B cell (primary cell): ENCODE results near the gene KBTBD12. TPM values are rescaled to one million over a fixed set of nuclear protein-coding genes. Genes with fewer than 3 reads are reported as not detected.

ENCODE experiments used
- ATAC-seq: fragments of 200-7000 bp; cut with Tn5 transposase; one replicate; pipeline ENCODE4 v1.10.0; 2021; ENCODE audit warnings: low read depth, mild to moderate bottlenecking, moderate number of reproducible peaks, moderate library complexity
- CTCF ChIA-PET: fragments of 350-600 bp; sonication (Branson Sonifier 250); formaldehyde crosslinking; loops from one replicate; lab custom pipeline; 2021; ENCODE audit warnings: antibody characterized with exemption, inconsistent platforms; lab: Charles Lee
- POLR2A ChIA-PET: fragments of 350-600 bp; sonication (Branson Sonifier 250); formaldehyde crosslinking; loops from one replicate; lab custom pipeline; 2021; ENCODE audit warnings: antibody characterized with exemption; lab: Charles Lee
- DNase-seq: peaks from one replicate; pipeline ENCODE4 v3.0.0; 2013
- H2AFZ ChIP-seq: 2 replicates; pipeline ENCODE4 v1.6.1; 2012; ENCODE audit warnings: mild to moderate bottlenecking, low read depth, low read length; ENCODE audit not compliant: insufficient read depth, poor library complexity, severe bottlenecking
- H3K27ac ChIP-seq, 2 donors: 1 replicate in 1 of 2; 2 replicates in 1 of 2; pipeline ENCODE4 v1.5.1; 2012 to 2013; ENCODE audit warnings: low read length in 2 of 2, mild to moderate bottlenecking in 2 of 2, moderate library complexity in 1 of 2
- H3K27me3 ChIP-seq, 4 experiments: fragments of 200-600 bp in 1 of 4; sonication (generic) in 1 of 4; replicated peaks in 1 of 4; 1 replicate in 2 of 4; 2 replicates in 2 of 4; pipeline versions ENCODE4 v1.6.1 to v1.7.0; 2013 to 2016; ENCODE audit warnings: low read length in 3 of 4, mild to moderate bottlenecking in 2 of 4, mixed read lengths in 1 of 4, moderate library complexity in 1 of 4; ENCODE audit not compliant: insufficient read depth in 4 of 4, control insufficient read depth in 3 of 4; ENCODE audit errors: control extremely low read depth in 1 of 4
- H3K36me3 ChIP-seq, 2 experiments: replicated peaks in 1 of 2; 1 replicate in 1 of 2; 2 replicates in 1 of 2; pipeline versions ENCODE4 v1.6.1 to v1.7.1; 2013; ENCODE audit warnings: low read length in 1 of 2; ENCODE audit not compliant: insufficient read depth in 2 of 2, control insufficient read depth in 1 of 2; ENCODE audit errors: control extremely low read depth in 1 of 2, extremely low read depth in 1 of 2
- H3K4me1 ChIP-seq, 2 donors: fragments of 200-600 bp in 1 of 2; sonication (generic) in 1 of 2; 1 replicate in 1 of 2; 2 replicates in 1 of 2; pipeline versions ENCODE4 v1.5.1 to v1.6.1; 2013 to 2017; ENCODE audit warnings: low read length in 2 of 2; ENCODE audit not compliant: control insufficient read depth in 2 of 2, insufficient read depth in 2 of 2
- H3K4me2 ChIP-seq: replicated peaks from 2 replicates; pipeline ENCODE3; 2012; ENCODE audit warnings: mild to moderate bottlenecking, low read depth, low read length; ENCODE audit not compliant: poor library complexity, severe bottlenecking
- H3K4me3 ChIP-seq, 5 experiments: fragments of 200-600 bp in 1 of 5; sonication (generic) in 1 of 5; 1 replicate in 3 of 5; 2 replicates in 2 of 5; pipeline versions ENCODE4 v1.5.1 to v1.7.0; 2011 to 2016; ENCODE audit warnings: low read length in 4 of 5, mild to moderate bottlenecking in 4 of 5, low read depth in 2 of 5, control low read depth in 1 of 5, moderate library complexity in 1 of 5; ENCODE audit not compliant: insufficient read depth in 1 of 5; ENCODE audit errors: control extremely low read depth in 1 of 5, extremely low read depth in 1 of 5
- H3K79me2 ChIP-seq: fragments of 200-600 bp; sonication (generic); one replicate; pipeline ENCODE4 v1.6.0; 2016; ENCODE audit warnings: low read length; ENCODE audit not compliant: control insufficient read depth, insufficient read depth
- H3K9ac ChIP-seq: fragments of 200-600 bp; sonication (generic); 2 replicates; pipeline ENCODE4 v1.6.1; 2017; ENCODE audit warnings: mild to moderate bottlenecking, low read length, moderate library complexity
- H3K9me3 ChIP-seq, 3 donors: one replicate each; pipeline versions ENCODE4 v1.6.1 to v1.7.1; 2013; ENCODE audit warnings: low read length in 2 of 3; ENCODE audit not compliant: control insufficient read depth in 2 of 3, insufficient read depth in 1 of 3; ENCODE audit errors: control extremely low read depth in 1 of 3
- H4K20me1 ChIP-seq: 2 replicates; pipeline ENCODE4 v1.6.0; 2012; ENCODE audit warnings: mild to moderate bottlenecking, low read length; ENCODE audit not compliant: insufficient read depth, control insufficient read depth, poor library complexity, severe bottlenecking
- H3K27ac Mint-ChIP-seq: one replicate; pipeline ENCODE4 v1.8.0; 2021; ENCODE audit warnings: mixed read lengths
- H3K27me3 Mint-ChIP-seq: one replicate; pipeline ENCODE4 v1.8.0; 2021; ENCODE audit warnings: mixed read lengths
- H3K4me1 Mint-ChIP-seq: one replicate; pipeline ENCODE4 v1.8.0; 2021; ENCODE audit warnings: mixed read lengths
- H3K4me3 Mint-ChIP-seq: one replicate; pipeline ENCODE4 v1.8.0; 2021; ENCODE audit warnings: mixed read lengths
- H3K9me3 Mint-ChIP-seq: one replicate; pipeline ENCODE4 v1.8.0; 2022; ENCODE audit warnings: mixed read lengths; ENCODE audit not compliant: insufficient read depth
- EZH2 ChIP-seq: IDR thresholded peaks from 2 replicates; pipeline ENCODE4 v1.6.1; 2012; ENCODE audit warnings: borderline replicate concordance, low read depth, mild to moderate bottlenecking, moderate library complexity, low read length; ENCODE audit not compliant: insufficient read depth, poor library complexity, severe bottlenecking
- WGBS: methylation state at CpG from one replicate; pipeline ENCODE4 v1.1.5; 2013; ENCODE audit warnings: missing lambda C conversion rate; ENCODE audit not compliant: insufficient coverage; 5-methylcytosine and 5-hydroxymethylcytosine counted together
- intact Hi-C: fragments of 100-400 bp; cut with micrococcal nuclease; formaldehyde crosslinking; loops from one replicate; pipeline ENCODE4 v1.10.0; 2022
- polyA plus RNA-seq: library from polyadenylated mRNA; depleted of rRNA; stranded (reverse); fragments of >200 nt; gene quantifications from 2 replicates; pipeline ENCODE4 v1.2.3, GENCODE V29; 2012
- total RNA-seq, 2 donors: library from RNA; stranded (reverse); fragments of 120-200 nt in 1 of 2; gene quantifications; 1 replicate in 1 of 2; 2 replicates in 1 of 2; pipeline versions ENCODE4 v1.2.3 to v1.2.4, GENCODE V29; 2013 to 2022
- TF ChIP-seq, protein P1 (sequence below): fragments of 200-600 bp; IDR thresholded peaks from one replicate; pipeline ENCODE4 v1.8.0; 2022; ENCODE audit warnings: antibody characterized with exemption, mild to moderate bottlenecking

The KBTBD12 gene
- total and polyA plus RNA-seq, 2 donors (not counting 1 experiment from before 2014, with no cell fraction given): 0.22 TPM; not detected in 1

DNA sequence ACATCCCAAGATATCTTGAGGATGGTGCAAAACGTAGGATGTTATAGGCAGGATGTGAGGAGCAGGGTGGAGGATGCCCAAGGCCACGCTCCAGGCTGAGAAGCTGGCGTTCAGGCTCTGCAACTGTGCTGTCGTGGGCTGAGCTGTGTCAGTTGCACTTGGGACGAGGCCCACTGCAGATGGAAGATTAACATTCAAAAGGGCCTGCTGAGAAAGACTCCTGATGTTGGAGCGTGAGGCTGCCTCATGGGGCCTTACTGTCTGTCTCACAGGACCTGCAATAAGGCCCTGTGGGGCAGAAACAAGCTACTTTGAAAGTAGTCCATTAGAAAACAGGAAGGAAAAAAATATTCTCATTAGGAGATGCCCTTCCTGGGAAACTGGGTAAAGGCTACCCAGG is 76.6 kb downstream of the KBTBD12 start:
- no peaks in the 10 kb centered on the region for H4K20me1 ChIP-seq
- ChIA-PET CTCF (no interaction called here), POLR2A (no interaction called here)
- H3K36me3 ChIP-seq: no peaks in the 10 kb centered on the region
- DNase-seq: no peak
- H3K9me3 Mint-ChIP-seq: no peaks in the 10 kb centered on the region
- H2AFZ ChIP-seq: no peak overlapping the region
- H3K27me3 Mint-ChIP-seq: no peaks in the 10 kb centered on the region
- 90% methylated on average over 6 of the region's 6 CpGs for WGBS
- H3K4me3 Mint-ChIP-seq: no peak overlapping the region
- H3K4me2 ChIP-seq: no peak overlapping the region
- no peak for ATAC-seq
- TF ChIP-seq EZH2: no peak
- TF ChIP-seq, protein P1, sequence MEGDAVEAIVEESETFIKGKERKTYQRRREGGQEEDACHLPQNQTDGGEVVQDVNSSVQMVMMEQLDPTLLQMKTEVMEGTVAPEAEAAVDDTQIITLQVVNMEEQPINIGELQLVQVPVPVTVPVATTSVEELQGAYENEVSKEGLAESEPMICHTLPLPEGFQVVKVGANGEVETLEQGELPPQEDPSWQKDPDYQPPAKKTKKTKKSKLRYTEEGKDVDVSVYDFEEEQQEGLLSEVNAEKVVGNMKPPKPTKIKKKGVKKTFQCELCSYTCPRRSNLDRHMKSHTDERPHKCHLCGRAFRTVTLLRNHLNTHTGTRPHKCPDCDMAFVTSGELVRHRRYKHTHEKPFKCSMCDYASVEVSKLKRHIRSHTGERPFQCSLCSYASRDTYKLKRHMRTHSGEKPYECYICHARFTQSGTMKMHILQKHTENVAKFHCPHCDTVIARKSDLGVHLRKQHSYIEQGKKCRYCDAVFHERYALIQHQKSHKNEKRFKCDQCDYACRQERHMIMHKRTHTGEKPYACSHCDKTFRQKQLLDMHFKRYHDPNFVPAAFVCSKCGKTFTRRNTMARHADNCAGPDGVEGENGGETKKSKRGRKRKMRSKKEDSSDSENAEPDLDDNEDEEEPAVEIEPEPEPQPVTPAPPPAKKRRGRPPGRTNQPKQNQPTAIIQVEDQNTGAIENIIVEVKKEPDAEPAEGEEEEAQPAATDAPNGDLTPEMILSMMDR: no peak
- H3K79me2 ChIP-seq: no peaks in the 10 kb centered on the region
- intact Hi-C loops: no loop called here
- no peak overlapping the region for H3K27ac Mint-ChIP-seq
- H3K4me1 Mint-ChIP-seq: no peaks in the 10 kb centered on the region
- H3K27me3 ChIP-seq: no peaks in the 10 kb centered on the region
- no peak overlapping the region for H3K4me3 ChIP-seq
- H3K27ac ChIP-seq: no peak overlapping the region
- H3K9me3 ChIP-seq: no peaks in the 10 kb centered on the region
- no peaks in the 10 kb centered on the region for H3K4me1 ChIP-seq
- no peak overlapping the region for H3K9ac ChIP-seq

DNA sequence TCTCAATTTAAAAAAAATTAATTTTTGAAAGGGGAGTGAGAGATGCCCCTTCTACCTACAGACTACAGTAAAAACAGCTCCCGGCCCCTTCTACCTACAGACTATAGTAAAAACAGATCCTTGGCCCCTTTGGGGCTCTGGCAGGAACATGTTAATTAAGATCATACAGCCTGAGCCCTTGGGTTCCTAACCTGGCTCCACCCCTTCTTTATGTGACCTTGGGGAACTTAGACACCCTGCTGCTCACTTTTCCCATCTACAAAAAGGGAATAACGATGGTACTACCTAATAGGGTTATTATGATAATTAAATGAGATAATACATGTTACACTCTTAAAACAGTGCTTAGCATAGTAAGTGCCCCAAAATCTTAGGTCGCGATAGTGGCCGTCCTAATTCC is 77.1 kb downstream of the KBTBD12 start:
- Mint-ChIP-seq H3K4me3 (no peak overlapping the region), H3K9me3 (no peaks in the 10 kb centered on the region), H3K27me3 (peaks cover under 1% of the 10 kb centered on the region), H3K27ac (no peak overlapping the region), H3K4me1 (no peaks in the 10 kb centered on the region)
- Histone ChIP-seq H4K20me1 (no peaks in the 10 kb centered on the region), H3K4me1 (no peaks in the 10 kb centered on the region), H3K79me2 (no peaks in the 10 kb centered on the region), H3K4me3 (no peak overlapping the region), H3K9me3 (no peaks in the 10 kb centered on the region), H3K4me2 (no peak overlapping the region), H2AFZ (no peak overlapping the region), H3K27ac (no peak overlapping the region), H3K27me3 (no peaks in the 10 kb centered on the region), H3K9ac (no peak overlapping the region), H3K36me3 (no peaks in the 10 kb centered on the region)
- intact Hi-C loops: no loop called here
- WGBS: 100% methylated on average over 1 of the region's 5 CpGs
- ATAC-seq (no peak), DNase-seq (no peak)
- TF ChIP-seq, protein P1: no peak
- no peak for TF ChIP-seq EZH2
- ChIA-PET CTCF (no interaction called here), POLR2A (no interaction called here)
